CD4-positive, alpha-beta T cell treated with Interleukin-6 for 4 hours (primary cell): Measurements from ENCODE around the gene COQ5.
"Not testable (repeated sequence)": the region's sequence is repeated elsewhere in the genome, so short reads cannot be mapped to it uniquely, and the experiment has no call there.

Source experiments
- DNase-seq: peaks from one replicate; pipeline ENCODE4 v3.0.0-alpha.2; 2020; ENCODE audit warnings: mixed read lengths

Gene COQ5

GRCh38 chr12:120522568-120522967 is 6.4 kb downstream of the COQ5 start:
- no peak for DNase-seq

GRCh38 chr12:120519324-120519723 is 9.6 kb downstream of the COQ5 start:
- not testable (repeated sequence) for DNase-seq

- no peak for DNase-seq
Measured at GRCh38 chr12:120515496-120515895, 13.5 kb downstream of the COQ5 start.

GRCh38 chr12:120514002-120514401 is 15.0 kb downstream of the COQ5 start:
- no peak for DNase-seq

GRCh38 chr12:120508537-120508936 is 20.4 kb downstream of the COQ5 start:
- DNase-seq, result no peak

GRCh38 chr12:120504587-120504986 is 24.4 kb downstream of the COQ5 start:
- DNase-seq, result no peak

- DNase-seq, result no peak
Measured at GRCh38 chr12:120500581-120500980, 28.4 kb downstream of the COQ5 start.

GRCh38 chr12:120498870-120499515 is 30.0 kb downstream of the COQ5 start:
- DNase-seq, result no peak

GRCh38 chr12:120497524-120498150 is 31.3 kb downstream of the COQ5 start:
- no peak for DNase-seq

GRCh38 chr12:120496413-120497340 is 32.3 kb downstream of the COQ5 start:
- DNase-seq, result peak; percentile 66

- peak; percentile 97 for DNase-seq
Measured at GRCh38 chr12:120495731-120496412, 33.1 kb downstream of the COQ5 start, which contains the start of gene DYNLL1. Gene DYNLL1 (plus strand): TSS chr12:120496113. CDS start chr12:120496422, 309 bp downstream.

GRCh38 chr12:120495186-120495730 is 33.7 kb downstream of the COQ5 start:
- DNase-seq, result no peak

GRCh38 chr12:120490833-120491512 is 38.0 kb downstream of the COQ5 start:
- DNase-seq, result no peak

GRCh38 chr12:120490325-120490724 is 38.6 kb downstream of the COQ5 start:
- DNase-seq, result no peak

GRCh38 chr12:120489018-120489417 is 39.9 kb downstream of the COQ5 start:
- DNase-seq, result no peak

- no peak for DNase-seq
Measured at GRCh38 chr12:120488057-120488640, 40.8 kb downstream of the COQ5 start.

GRCh38 chr12:120487552-120487951 is 41.4 kb downstream of the COQ5 start:
- not testable (repeated sequence) for DNase-seq

GRCh38 chr12:120485961-120486881 is 42.7 kb downstream of the COQ5 start:
- no peak for DNase-seq

- DNase-seq, result no peak
Measured at GRCh38 chr12:120483621-120484020, 45.3 kb downstream of the COQ5 start.

- no peak for DNase-seq
Measured at GRCh38 chr12:120481022-120481767, 47.8 kb downstream of the COQ5 start.
